ENCODE results near the gene CDH22. TPM values are rescaled to one million over a fixed set of nuclear protein-coding genes. Genes with fewer than 3 reads are reported as not detected.

CDH22 gene
- total and polyA plus RNA-seq, 10 of the 15 experiments (the other 5 are each of a cell fraction or from before 2014, with no cell fraction given) = not detected

GRCh38 chr20:46177768-46178167, 130.5 kb downstream of the CDH22 start:
- no peak overlapping the region for H3K9ac ChIP-seq (ENCODE audit: control insufficient read depth, insufficient read depth, low read length)
- no peaks in the 10 kb centered on the region for H3K9me3 ChIP-seq (replicated peaks; ENCODE audit: control insufficient read depth, insufficient read depth, low read length)
- ChIA-PET CTCF (interaction anchor here (1.0 kb wide), 1 partner anchor 50 kb away, joined by 3 read pairs; no protein-coding TSS in a partner anchor), RAD21 (ENCODE audit: unreplicated experiment) (no interaction called here), POLR2A (no interaction called here), SMC1A (ENCODE audit: uncharacterized antibody, unreplicated experiment) (interaction anchor here (0.7 to 1.0 kb wide), 2 partner anchors 11 to 172 kb away, joined by 3 to 5 read pairs; no protein-coding TSS in a partner anchor)
- in situ Hi-C loops (cut with MboI) (no loop called here), intact Hi-C loops (cut with micrococcal nuclease; ENCODE audit: unreplicated experiment) (no loop called here)
- no peak overlapping the region for H3K4me2 ChIP-seq (ENCODE audit: control insufficient read depth, insufficient read depth)
- ATAC-seq (no peak), FAIRE-seq (no peak), DNase-seq (ENCODE audit: low read depth, low spot score) (no peak)
- no peaks in the 10 kb centered on the region for H3K4me1 ChIP-seq (ENCODE audit: control insufficient read depth, insufficient read depth, low read length)
- H3K27me3 ChIP-seq (replicated peaks in 1 of 2; ENCODE audit: control insufficient read depth in 2 of 2, insufficient read depth in 2 of 2, low read length in 1 of 2) = peaks cover 5 to 14% of the 10 kb centered on the region in 2 experiments
- no TSS peak for BruUV-seq (replicated peaks)
- TF ChIP-seq RBBP5 (conservative IDR thresholded peaks at IDR 0.05) (no peak), MTA3 (IDR thresholded peaks at IDR 0.05; ENCODE audit: borderline replicate concordance, low read length) (no peak), MEF2A (IDR thresholded peaks at IDR 0.05; ENCODE audit: insufficient read depth, low read depth, low read length) (no peak), TARDBP (IDR thresholded peaks at IDR 0.05; ENCODE audit: borderline replicate concordance) (no peak), NRF1 (conservative IDR thresholded peaks at IDR 0.05; ENCODE audit: low read depth, low read length) (no peak)
- TF ChIP-seq, protein P1, sequence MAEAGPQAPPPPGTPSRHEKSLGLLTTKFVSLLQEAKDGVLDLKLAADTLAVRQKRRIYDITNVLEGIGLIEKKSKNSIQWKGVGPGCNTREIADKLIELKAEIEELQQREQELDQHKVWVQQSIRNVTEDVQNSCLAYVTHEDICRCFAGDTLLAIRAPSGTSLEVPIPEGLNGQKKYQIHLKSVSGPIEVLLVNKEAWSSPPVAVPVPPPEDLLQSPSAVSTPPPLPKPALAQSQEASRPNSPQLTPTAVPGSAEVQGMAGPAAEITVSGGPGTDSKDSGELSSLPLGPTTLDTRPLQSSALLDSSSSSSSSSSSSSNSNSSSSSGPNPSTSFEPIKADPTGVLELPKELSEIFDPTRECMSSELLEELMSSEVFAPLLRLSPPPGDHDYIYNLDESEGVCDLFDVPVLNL (IDR thresholded peaks at IDR 0.05; ENCODE audit: low read depth, low read length) = no peak
- TF ChIP-seq, protein P2, sequence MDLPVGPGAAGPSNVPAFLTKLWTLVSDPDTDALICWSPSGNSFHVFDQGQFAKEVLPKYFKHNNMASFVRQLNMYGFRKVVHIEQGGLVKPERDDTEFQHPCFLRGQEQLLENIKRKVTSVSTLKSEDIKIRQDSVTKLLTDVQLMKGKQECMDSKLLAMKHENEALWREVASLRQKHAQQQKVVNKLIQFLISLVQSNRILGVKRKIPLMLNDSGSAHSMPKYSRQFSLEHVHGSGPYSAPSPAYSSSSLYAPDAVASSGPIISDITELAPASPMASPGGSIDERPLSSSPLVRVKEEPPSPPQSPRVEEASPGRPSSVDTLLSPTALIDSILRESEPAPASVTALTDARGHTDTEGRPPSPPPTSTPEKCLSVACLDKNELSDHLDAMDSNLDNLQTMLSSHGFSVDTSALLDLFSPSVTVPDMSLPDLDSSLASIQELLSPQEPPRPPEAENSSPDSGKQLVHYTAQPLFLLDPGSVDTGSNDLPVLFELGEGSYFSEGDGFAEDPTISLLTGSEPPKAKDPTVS (IDR thresholded peaks at IDR 0.05; ENCODE audit: low read depth, low read length) = no peak
- H2AFZ ChIP-seq (ENCODE audit: control insufficient read depth, low read depth, low read length) = no peak overlapping the region
- no peak overlapping the region for H3K27ac ChIP-seq (ENCODE audit: control insufficient read depth, insufficient read depth)
- H4K20me1 ChIP-seq (ENCODE audit: control insufficient read depth, insufficient read depth) = no peaks in the 10 kb centered on the region; the same call in 1 of the 2 replicates
- H3K36me3 ChIP-seq (ENCODE audit: control insufficient read depth in 2 of 2, insufficient read depth in 2 of 2, low read length in 1 of 2) = no peaks in the 10 kb centered on the region; a peak in 1 of 4 replicates
- no peaks in the 10 kb centered on the region for H3K79me2 ChIP-seq (ENCODE audit: control insufficient read depth, insufficient read depth, low read length)
- WGBS (ENCODE audit: insufficient coverage, insufficient replicate concordance, low lambda C conversion rate, missing lambda C conversion rate) = 42% methylated on average over 11 of the region's 15 CpGs
- H3K4me3 ChIP-seq = no peak overlapping the region

All from GM12878 (cell line).